Duodenal mucosa (tissue), 2 donors: ENCODE measurements around the gene CFAP161.

Experiments used
- H3K27ac ChIP-seq: one replicate; pipeline ENCODE4 v1.7.0; 2013; ENCODE audit warnings: low read depth, low read length
- H3K27me3 ChIP-seq, 2 donors: one replicate each; pipeline ENCODE4 v1.7.0; 2013; ENCODE audit warnings: low read length in 2 of 2, control low read depth in 1 of 2; ENCODE audit not compliant: insufficient read depth in 2 of 2, control insufficient read depth in 1 of 2
- H3K36me3 ChIP-seq, 2 donors: one replicate each; pipeline ENCODE4 v1.7.0; 2013; ENCODE audit warnings: low read length in 2 of 2, control low read depth in 1 of 2; ENCODE audit not compliant: insufficient read depth in 2 of 2, control insufficient read depth in 1 of 2
- H3K4me1 ChIP-seq, 2 donors: one replicate each; pipeline ENCODE4 v1.7.0; 2013; ENCODE audit warnings: low read length in 2 of 2, control low read depth in 1 of 2; ENCODE audit not compliant: insufficient read depth in 2 of 2, control insufficient read depth in 1 of 2
- H3K4me3 ChIP-seq, 2 donors: one replicate each; pipeline ENCODE4 v1.7.0; 2013; ENCODE audit warnings: low read length in 2 of 2, low read depth in 1 of 2
- H3K9ac ChIP-seq, 2 donors: one replicate each; pipeline ENCODE4 v1.7.0; 2013; ENCODE audit warnings: low read length in 2 of 2, low read depth in 1 of 2
- H3K9me3 ChIP-seq, 2 donors: one replicate each; pipeline ENCODE4 v1.7.0; 2013; ENCODE audit warnings: low read length in 2 of 2, control low read depth in 1 of 2; ENCODE audit not compliant: control insufficient read depth in 1 of 2

Gene CFAP161

GRCh38 chr15:81191701-81192100, 57.6 kb downstream of the CFAP161 start:
- Histone ChIP-seq H3K4me1 (no peaks in the 10 kb centered on the region), H3K27ac (no peak overlapping the region), H3K36me3 (no peaks in the 10 kb centered on the region), H3K9me3 (no peaks in the 10 kb centered on the region), H3K9ac (no peak overlapping the region), H3K4me3 (no peak overlapping the region), H3K27me3 (peaks cover 0 to 3% of the 10 kb centered on the region in 2 donors)

GRCh38 chr15:81194723-81195122, 60.7 kb downstream of the CFAP161 start:
- no peak overlapping the region for H3K4me3 ChIP-seq
- H3K9ac ChIP-seq: no peak overlapping the region
- H3K36me3 ChIP-seq: no peaks in the 10 kb centered on the region
- H3K4me1 ChIP-seq: no peaks in the 10 kb centered on the region
- no peak overlapping the region for H3K27ac ChIP-seq
- peaks cover 0 to 3% of the 10 kb centered on the region in 2 donors for H3K27me3 ChIP-seq
- no peaks in the 10 kb centered on the region for H3K9me3 ChIP-seq

DNA sequence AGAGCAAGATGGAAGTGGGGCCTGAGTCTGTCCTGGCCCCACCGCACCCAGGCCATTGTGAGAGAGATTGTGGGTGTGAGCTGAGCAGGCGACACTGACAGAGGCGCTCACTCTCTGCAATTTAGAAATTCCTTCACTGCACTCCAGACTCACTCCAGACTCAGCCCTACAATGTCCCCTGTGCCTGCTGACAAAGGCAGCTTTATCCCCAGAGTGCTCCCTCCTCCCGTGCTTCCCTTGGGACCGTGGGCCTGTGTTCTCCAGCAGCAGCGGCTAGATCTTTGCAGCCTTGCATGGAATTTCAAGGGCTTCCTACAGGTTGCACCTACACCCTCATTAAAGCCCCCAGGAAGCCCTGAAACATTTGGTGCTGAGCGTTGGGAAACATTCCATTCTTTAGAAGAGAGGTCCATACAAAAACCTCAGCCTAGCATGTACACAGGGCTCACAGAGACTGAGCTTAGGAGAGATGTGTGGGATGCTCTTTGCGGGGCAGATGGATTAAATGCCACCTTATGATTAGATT, 61.3 kb downstream of the CFAP161 start:
- Histone ChIP-seq H3K27ac (no peak overlapping the region), H3K4me1 (no peaks in the 10 kb centered on the region), H3K27me3 (peaks cover 0 to 3% of the 10 kb centered on the region in 2 donors)

GRCh38 chr15:81196576-81197254, 62.6 kb downstream of the CFAP161 start, which contains the start of gene IL16:
Gene IL16, plus strand, starts transcription at chr15:81196879. Its CDS starts 28,521 bp downstream, at chr15:81225400.
- H3K36me3 ChIP-seq: no peaks in the 10 kb centered on the region
- H3K27ac ChIP-seq: no peak within 1 kb of the TSS
- H3K9ac ChIP-seq: no peak within 1 kb of the TSS
- H3K9me3 ChIP-seq: no peaks in the 10 kb centered on the region
- H3K4me3 ChIP-seq: no peak within 1 kb of the TSS
- H3K4me1 ChIP-seq: no peaks in the 10 kb centered on the region
- peaks cover 0 to 3% of the 10 kb centered on the region in 2 donors for H3K27me3 ChIP-seq

More for the DNA sequence above, 61.3 kb downstream of the CFAP161 start:
- H3K9ac ChIP-seq: no peak overlapping the region
- H3K9me3 ChIP-seq: no peaks in the 10 kb centered on the region
- H3K36me3 ChIP-seq: no peaks in the 10 kb centered on the region
- no peak overlapping the region for H3K4me3 ChIP-seq

DNA sequence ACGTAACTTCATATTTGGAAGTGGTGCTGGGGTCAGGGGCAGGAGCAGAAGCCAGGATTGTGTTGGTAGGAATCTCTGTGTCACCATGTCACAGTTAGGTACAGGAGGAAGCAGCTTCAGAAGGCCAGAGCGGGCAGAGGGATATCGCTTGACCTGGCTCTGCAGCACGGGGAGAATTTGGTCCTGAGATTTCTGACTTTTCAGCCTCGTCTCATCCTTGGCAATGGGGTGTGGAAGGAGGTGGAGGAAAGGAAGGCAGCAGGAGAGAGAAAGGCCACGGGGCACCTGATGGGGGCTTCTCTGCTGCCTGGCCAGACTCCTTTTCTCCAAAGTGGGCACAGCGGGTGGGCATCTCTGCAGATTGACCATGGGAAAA, 63.2 kb downstream of the CFAP161 start:
- Histone ChIP-seq H3K9me3 (no peaks in the 10 kb centered on the region), H3K27me3 (peaks cover 0 to 3% of the 10 kb centered on the region in 2 donors), H3K36me3 (no peaks in the 10 kb centered on the region), H3K9ac (no peak overlapping the region), H3K4me1 (no peaks in the 10 kb centered on the region), H3K4me3 (no peak overlapping the region), H3K27ac (no peak overlapping the region)

DNA sequence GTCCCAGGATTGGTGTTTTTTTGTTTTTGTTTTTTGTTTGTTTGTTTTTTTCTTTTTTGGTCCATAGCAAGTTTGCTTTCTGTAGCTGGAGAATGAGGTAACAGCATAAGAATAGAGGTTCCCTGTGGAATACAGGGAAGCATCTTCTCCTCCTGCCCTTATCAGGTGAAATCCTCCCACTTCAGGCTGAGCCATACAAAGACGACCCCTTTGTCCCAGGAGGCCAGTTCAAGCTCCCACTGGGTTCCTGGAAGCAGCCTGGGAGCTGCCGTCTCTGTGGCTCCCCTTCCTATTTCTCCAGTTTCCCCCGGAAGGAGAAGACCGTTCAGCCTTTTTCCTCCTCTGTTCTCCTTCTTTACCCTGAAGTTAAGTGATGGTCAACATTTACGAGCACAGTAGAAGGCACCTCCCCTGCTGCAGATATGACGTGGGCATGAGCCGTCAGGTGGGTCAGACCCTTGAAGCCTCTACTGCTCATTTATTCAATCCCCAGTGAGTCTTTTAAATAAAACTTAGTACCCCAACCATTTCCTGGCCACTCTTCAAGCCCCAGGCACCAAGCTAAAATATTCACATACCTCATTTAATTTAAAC, 63.7 kb downstream of the CFAP161 start:
- H3K4me1 ChIP-seq: no peaks in the 10 kb centered on the region
- no peak overlapping the region for H3K4me3 ChIP-seq
- H3K9ac ChIP-seq: no peak overlapping the region
- peaks cover 0 to 3% of the 10 kb centered on the region in 2 donors for H3K27me3 ChIP-seq
- H3K27ac ChIP-seq: no peak overlapping the region
- no peaks in the 10 kb centered on the region for H3K36me3 ChIP-seq
- no peaks in the 10 kb centered on the region for H3K9me3 ChIP-seq
